UCSD-AML1 (cell line): Measurements from ENCODE around the gene IGF1R.

Source experiments
- DNase-seq: peaks from one replicate; lab custom pipeline; 2025; ENCODE audit not compliant: unreplicated experiment; lab: John Stamatoyannopoulos, UW

The IGF1R gene

GRCh38 chr15:98937413-98938104, 289.2 kb downstream of the IGF1R start:
- no peak for DNase-seq

DNA sequence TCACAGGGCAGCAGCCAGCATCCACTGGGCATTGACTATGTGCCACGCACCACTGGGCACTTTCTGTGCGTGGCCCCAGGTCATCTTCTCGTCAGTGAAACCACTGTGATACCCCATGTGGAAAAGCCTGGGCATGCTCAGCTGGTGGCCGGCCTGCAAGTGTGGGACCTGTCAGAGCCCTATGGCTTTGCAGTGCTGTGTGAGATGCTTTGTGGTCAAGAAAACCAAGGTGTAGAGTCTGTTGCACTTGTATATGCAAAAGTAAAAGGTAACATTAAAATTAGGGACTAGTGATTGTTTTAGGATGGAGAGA, 289.7 kb downstream of the IGF1R start:
- no peak for DNase-seq

GRCh38 chr15:98938799-98939198, 290.5 kb downstream of the IGF1R start:
- DNase-seq, result no peak

GRCh38 chr15:98939311-98940080, 291.2 kb downstream of the IGF1R start:
- DNase-seq, result no peak

DNA sequence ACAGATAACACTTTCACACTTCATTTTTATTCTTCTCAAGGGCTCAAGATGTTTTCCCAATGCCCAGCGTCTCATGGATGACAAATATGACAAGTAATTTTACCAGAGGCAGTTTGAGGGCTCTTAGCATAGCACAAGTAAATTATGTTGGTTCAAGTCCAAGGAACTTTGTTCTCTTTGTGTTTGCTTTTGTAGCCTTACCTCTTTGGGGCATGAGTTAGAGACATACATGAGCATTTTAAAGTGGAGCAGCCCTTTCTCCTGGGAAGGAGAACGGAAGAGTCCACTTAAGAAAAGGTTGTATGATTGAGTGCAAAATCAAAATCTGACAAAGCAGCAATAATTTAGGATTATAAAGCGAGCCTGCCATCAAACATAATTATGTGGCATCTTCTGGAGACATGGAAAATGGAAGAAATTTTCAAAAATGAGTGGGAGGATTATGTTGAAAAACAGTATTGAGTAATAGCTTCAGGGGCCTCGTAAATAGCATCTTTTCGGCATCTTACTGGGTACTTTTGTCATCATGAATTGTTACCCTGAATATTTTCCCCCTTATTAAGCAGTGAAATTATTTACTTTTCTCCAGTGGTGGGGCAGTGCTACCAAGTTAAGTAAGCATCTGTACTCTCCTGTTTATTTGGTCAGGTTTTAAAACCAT, 293.4 kb downstream of the IGF1R start:
- no peak for DNase-seq

GRCh38 chr15:98942431-98942830, 294.1 kb downstream of the IGF1R start:
- DNase-seq, result no peak

DNA sequence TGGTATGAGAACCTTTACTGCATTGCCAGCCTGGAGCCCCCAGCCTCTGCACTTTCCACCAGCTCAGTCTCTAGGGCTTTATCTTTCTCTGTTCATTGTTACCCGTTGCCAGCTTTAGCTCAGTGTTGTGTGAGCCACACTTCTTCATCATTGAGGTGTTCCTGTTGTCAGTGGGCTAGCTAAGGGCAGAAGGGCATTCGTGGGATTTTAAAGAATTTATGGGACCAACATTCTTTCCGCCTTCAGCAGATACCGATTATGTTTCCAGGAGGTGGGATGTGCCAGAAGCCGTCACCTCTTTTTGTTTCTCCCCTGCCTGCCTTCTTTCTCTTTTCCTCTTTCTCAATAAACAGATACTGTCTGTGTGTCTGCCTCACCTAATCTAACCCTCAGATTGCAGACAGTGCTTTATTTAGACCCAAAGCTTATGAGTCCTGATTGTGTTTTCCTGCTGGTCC, 294.7 kb downstream of the IGF1R start:
- DNase-seq, result no peak

- no peak for DNase-seq
Observed at GRCh38 chr15:98943601-98944151, 295.3 kb downstream of the IGF1R start.

DNA sequence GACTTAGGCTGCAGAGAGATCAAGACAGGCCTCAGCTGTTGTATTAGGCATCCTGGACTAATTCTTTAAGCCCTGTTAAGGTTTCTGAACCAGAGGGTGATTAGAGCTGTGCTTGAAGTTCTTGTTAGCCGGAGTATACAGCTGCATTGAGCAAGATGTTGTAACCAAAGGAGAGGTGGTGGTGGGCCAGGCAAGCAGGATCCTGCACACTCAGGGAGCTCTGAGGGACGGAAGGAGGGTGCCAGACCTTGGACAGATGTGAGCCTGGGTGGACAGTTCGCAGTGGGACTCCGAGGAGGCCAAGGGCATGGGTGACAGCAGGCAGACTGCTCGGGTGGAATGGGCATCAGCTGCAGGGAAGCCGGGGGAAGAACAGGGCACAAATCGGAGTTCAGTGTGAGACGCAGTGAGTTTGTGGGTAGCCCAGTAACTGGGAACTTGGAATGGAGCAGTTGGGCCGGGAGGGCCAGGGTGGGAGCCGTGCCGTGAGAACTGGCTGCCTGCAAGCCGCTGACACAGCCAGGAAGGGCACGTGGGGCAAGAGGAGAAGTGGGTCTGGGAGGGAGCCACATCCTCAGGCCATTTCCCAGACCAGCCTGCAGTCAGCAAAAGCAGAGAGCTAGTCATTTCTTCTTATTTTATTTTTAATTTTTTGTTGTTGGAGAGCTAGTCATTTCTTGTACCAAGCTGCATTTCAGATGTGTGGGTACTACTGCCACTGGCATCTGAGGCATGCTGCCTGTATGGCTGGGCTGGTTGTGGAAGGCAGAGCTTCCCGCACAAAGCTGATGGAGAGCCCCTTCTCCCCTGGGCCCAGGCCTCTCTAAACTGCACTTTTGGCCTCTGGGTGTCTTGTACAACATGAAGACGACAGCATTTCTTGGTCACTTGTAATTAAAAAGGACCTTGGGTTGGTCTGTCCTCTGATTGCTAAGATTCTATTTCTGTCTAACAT, 298.2 kb downstream of the IGF1R start:
- DNase-seq, result peak; percentile 25

DNA sequence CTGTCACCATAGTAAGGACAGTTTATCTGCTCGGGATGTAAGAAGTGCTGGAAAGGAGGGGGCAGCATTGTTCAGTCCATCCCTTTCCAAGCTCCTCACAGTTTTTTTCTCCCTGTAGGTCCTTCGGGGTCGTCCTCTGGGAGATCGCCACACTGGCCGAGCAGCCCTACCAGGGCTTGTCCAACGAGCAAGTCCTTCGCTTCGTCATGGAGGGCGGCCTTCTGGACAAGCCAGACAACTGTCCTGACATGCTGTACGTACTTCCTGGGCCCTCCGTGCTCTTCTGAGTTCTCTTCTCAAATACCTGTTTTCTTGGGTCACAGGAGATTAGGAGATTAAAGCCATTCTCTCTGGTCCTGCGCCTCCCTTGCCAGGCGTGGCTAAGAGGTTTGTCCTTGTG, 300.1 kb downstream of the IGF1R start:
- no peak for DNase-seq

DNA sequence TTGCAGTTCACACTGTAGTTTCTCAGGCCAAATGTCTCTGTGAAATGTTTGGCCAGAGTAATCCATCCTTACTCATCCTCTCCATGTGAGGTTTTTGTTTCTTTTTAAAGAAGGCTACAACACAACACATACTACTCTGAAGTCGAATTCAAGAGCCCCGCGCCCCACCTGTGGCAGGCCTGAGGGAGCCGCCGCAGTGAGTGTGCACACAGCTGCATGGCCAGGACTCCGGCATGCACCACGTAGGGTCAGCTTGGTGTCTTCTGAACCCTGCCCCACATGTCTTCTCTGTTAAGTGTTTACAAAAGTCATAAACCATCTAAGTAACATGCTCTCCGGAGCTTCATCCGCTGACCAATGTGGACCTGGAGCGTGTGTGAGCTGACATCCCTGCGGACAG, 300.6 kb downstream of the IGF1R start:
- DNase-seq, result no peak

DNA sequence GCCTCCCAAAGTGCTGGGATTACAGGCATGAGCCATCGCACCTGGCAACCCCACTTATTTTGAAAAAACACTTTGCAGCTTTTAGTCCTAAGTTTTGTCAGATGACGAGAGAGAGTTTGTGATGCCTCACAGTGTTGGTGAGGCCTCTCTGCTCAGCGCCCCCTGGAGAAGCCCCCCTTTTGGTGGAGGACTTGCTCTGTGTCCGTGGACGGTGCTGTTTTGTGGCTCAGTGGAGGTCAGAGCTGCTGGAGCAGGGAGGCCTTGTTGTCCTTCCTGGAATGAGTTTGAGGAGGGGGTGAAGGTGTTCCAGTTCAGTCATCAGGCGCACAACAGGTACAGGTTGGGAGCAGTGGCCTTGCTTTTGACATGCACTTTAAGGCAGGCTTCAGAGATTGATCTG, 301.3 kb downstream of the IGF1R start:
- DNase-seq, result no peak

GRCh38 chr15:98950248-98950647, 301.9 kb downstream of the IGF1R start:
- no peak for DNase-seq

DNA sequence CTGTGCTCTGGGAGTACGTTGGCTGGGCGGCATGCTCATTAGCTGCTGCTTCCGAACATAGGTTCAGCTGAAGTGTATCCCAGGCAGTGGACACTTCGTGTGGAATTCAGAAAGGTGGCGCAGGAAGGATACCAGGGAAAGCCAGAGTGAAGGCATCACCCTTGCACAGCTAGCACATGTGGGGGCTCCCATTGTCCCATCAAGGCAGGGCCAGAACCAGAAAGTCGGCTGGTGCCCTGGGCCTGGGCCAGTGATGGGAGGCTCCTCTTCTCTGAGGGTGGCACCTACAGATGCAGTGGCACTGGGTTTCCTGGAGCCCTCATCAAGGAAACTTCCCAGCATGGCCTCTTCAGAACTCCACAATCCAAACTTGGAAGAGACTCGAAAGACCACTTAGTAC, 302.7 kb downstream of the IGF1R start:
- DNase-seq, result no peak

GRCh38 chr15:98951493-98952320, 303.4 kb downstream of the IGF1R start:
- no peak for DNase-seq

GRCh38 chr15:98952381-98952803, 304.1 kb downstream of the IGF1R start:
- DNase-seq, result peak; percentile 25

DNA sequence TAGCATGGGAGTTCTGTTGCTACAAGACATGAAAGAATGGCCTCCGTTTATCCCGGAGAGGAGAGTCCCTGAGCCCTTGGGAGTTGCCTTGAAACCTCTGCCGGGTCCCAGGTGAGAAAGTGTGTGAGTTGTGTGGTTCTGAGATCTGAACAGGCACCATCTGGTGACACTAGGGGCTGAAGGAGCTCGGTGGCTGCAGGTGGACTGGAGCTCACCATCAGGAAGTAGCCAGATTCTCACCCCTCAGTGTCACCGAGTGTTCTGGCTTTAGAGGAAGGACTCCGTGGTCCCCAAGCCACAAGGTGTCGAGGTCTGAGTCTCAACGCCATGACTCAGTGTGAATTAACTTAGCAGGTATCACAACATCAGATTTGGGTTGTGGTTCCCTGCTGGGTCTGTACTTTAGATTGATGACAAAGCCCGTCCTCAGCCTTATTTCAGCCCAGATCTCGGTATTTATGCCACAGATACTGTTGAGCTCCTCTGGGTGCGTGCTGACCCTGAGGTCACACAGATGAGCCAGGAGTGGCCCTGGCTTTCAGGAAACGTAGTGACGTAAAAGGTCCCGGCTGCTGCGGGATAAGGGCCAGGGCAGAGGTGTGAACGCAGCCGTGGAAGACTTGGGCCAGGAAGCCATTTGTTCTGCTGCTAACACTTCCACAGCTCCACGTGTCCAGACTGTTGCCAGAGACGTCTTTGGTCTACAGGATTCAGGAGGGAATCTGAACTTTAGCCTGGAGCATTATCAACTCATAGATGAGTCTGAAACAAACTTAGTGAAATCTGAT, 304.9 kb downstream of the IGF1R start:
- no peak for DNase-seq

DNA sequence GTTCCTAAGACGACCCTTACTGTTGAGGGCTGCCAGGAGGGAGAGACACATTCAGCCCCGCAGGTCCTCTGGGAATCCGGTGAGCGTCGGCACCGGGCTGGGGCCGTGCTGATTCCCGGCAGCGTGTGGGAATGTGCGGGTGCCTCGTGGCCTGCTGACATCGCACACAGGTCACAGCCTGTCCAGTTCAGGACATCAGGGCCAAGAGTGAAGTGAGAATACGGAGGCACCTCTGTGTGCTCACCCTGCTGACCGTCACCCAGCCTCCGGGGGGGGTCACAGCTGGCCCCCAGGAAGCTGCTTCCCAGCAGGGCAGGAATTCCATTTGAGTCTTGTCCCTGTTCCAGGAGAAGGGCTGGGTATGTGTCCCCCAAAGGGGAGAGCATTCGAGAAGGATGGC, 305.6 kb downstream of the IGF1R start:
- no peak for DNase-seq

DNA sequence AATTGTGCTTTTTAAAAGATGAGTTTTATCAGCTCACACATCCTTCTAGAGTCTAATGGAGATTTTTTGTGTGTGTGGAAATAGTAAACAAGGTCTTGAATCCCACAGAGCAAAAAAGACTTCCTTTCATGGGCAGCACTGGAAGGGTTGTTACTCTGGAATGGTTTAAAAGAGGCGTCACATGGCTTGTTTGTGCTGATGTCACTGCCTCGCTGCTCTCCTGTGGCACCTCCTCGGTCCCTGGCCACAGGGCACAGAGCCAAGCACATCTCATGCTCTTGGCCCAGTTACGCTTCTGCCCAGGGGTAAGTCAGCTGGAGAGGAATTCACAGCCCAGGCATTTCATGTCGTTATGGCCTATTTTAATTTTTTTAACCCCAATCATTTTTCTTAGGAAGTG, 306.1 kb downstream of the IGF1R start:
- peak; percentile 16 for DNase-seq
